Activated CD8-positive, alpha-beta memory T cell treated with anti-CD3 and anti-CD28 coated beads for 1 hour (primary cell): ENCODE measurements around the gene BCAP31.
"Not testable (repeated sequence)": the region's sequence is repeated elsewhere in the genome, so short reads cannot be mapped to it uniquely, and the experiment has no call there.

ENCODE experiments used
- DNase-seq, 2 donors: peaks; one replicate each; pipeline ENCODE4 v3.0.0-alpha.2; 2020; ENCODE audit warnings: low read depth in 1 of 2; ENCODE audit errors: extremely low read depth in 1 of 2

Gene BCAP31

DNA sequence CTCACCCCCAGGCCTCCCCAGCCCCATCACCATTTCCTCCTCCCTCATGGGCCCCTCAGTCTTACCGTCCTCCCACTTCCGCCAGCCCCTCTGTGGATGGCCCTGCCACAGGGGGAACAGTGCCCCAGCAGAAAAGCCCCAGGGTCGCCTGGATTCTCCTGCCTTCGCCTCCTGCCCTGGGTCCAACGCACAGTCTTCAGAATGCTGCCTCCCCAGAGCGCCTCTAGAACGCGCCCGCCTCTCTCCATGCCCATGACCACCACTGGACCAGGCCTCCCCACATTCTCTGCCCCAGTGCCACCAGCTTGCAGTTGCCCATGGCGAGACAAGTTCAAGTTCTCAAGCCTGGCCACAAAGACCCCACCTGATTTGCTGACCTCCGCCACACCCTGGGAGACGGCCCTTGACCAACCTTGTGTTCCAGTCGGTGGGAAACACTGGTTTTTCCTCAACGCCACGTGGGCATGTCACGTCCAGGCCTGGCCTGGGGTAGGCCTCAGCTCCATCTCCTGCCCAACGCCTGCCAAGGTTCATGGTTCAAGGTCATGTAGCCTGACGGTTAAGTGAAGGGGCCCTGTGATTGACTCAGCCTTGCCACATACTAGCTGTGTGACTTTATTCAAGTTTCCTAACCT lies 39.2 kb upstream of the BCAP31 start:
- DNase-seq: no peak

DNA sequence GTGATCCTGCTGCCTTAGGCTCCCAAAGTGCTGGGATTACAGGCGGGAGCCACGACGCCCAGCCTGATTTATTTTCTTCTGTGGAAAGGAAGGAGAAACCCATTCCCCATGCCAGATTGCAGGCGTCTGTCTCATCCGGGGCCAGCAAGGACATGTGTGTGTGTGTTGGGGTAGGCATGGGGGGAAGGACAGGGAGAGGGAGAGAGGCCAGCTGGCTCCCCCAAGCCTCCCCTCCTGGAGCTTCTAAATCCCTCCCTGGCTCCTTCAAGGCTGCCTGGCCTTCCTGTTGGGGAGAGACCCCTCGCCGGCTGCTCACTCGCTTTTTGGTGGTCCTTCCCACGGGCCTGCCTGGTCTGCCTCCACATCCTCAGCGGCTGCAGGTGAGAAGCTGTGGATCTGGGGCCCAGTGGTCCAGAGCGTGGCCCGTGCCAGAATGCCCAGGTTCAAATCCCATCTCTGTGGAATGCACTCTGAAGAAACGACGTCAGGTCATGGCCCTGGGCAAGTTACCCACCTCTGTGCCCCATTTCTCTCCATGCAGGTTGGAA lies 38.5 kb upstream of the BCAP31 start:
- no peak for DNase-seq

DNA sequence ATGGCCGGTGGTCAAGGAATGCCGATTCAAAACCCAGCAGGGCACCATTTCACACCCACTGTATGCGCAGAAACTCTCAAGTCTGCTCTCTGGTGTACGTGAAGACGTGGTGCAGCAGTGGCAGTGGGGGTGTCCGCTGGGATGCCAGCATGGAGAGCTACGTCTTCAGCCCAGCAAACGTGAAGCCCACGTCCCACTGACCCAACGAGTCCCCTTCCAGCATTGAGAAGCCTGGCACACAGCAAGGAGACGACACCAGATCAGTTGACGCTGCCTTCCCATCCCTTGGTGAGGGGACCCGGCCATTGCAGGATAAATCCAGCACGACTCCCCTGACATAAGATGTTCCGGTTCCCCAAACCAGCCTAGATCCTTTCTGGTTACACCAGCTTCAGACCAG lies 37.7 kb upstream of the BCAP31 start:
- DNase-seq: no peak

DNA sequence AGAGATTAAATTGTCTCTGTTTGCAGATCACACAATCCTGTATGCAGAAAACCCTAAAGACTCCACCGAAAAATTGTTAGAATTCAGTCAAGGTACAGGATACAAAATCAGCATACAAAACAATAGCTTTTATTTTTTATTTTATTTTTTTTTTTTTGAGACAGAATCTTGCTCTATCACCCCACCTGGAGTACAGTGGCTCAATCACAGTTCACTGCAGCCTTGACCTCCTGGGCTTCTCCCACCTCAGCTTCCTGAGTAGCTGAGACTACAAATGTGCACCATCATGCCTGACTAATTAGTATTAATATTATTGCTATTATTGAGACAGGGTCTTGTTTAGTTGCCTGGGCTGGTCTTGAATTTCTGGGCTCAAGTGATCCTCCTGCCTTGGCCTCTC lies 30.9 kb upstream of the BCAP31 start:
- no peak for DNase-seq

DNA sequence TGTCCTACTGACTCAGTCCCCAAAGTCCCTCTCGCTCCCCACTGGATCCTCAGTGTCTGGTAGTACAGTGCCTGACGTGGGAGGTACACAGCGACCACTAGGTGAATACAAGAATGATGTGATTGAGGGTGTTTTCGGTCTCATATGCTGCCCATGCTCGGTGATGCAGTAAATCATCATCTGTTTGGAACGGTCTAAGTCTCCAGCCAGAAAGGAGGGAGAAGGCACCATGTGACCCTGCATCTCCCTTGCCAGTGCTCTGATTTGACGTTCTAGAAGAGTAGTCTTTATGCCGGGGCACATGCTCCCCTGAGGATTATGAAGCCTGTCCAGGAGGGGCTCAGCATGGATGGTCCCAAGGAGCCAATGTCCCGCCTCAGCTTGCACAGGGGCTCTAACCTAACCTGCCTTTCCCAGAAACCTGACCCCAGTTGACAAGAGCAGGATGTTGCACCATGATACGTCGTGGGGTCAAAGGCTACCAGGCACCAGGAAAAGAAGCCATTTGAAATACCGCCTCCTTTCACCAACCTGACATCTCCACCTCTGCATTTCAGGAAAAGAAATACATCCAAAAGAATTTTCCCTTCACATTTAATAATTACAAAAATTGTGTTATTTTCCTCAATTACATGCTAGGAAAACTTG lies 26.1 kb upstream of the BCAP31 start:
- no peak for DNase-seq

DNA sequence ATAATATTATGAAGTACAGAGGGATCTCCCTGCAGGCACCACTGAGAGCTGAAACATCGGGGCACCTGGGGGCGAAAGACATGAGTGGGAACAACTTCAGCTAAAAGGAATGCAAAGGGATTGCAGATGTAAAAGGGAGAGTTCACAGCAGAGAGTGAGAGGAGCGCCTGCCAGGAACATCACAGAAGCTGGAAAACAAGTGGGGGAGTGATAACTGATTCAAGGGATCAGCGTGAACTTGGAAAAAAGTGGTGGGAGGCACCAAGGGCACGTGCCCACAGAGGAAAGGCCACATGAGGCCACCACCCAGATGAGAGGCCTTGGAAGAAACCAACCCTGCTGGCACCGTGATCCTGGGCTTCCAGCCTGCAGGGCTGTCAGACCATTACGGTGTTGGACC lies 24.8 kb upstream of the BCAP31 start:
- not testable (repeated sequence) for DNase-seq

DNA sequence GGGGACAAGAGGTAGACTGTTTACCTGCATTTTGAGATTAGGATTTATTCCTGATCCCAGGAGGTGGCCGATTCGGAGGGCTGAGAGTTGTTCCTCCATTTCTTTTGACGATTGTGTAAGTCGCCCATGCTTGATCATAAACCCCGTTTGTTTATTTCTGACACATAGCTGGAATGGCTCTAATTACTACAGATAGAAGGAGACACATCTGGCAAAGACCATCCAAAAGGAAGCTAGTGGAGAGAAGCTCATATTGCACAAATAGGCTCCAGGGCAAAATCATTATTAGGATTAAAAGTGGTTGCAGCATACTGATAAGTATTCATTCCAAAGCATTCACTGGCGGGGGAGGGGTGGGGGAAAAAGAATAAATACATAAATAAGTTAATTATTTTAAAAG lies 22.8 kb upstream of the BCAP31 start:
- DNase-seq: not testable (repeated sequence)

DNA sequence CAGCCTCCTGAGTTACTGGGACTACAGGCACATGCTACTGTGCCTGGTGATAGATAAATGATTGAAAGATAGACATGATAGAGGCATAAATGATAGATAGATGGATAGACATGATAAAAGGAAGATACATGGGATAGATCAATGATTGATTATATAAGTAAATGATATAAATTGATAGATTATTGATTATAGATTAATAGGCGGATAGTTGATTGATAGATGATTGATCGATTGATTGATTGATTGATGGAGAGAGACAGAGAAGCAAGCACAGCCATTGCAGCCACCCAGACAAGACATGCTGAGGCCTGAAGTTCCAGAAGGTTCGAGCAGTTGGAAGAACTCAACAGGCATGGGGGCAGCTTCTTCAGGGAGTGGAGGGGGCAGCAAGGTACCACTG lies 22.2 kb upstream of the BCAP31 start:
- no peak for DNase-seq

DNA sequence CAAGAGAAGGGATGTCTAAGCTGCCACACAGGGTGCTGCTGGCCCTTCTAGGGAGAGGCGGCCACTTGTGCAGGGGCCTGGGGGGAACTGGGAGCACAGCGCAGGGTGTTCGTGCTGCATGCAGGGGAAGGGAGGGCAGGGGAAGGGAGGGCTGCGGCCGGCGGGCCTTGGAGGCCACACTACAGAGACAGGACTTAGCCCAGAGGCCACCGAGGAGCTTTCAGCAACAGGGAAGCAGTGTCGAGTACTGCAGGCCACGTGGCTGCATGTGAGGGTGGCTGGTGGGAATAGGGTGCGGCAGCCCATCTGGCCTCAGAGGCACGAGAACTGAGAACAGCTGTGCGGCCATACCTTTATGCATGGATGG lies 20.9 kb upstream of the BCAP31 start:
- not testable (repeated sequence) for DNase-seq

DNA sequence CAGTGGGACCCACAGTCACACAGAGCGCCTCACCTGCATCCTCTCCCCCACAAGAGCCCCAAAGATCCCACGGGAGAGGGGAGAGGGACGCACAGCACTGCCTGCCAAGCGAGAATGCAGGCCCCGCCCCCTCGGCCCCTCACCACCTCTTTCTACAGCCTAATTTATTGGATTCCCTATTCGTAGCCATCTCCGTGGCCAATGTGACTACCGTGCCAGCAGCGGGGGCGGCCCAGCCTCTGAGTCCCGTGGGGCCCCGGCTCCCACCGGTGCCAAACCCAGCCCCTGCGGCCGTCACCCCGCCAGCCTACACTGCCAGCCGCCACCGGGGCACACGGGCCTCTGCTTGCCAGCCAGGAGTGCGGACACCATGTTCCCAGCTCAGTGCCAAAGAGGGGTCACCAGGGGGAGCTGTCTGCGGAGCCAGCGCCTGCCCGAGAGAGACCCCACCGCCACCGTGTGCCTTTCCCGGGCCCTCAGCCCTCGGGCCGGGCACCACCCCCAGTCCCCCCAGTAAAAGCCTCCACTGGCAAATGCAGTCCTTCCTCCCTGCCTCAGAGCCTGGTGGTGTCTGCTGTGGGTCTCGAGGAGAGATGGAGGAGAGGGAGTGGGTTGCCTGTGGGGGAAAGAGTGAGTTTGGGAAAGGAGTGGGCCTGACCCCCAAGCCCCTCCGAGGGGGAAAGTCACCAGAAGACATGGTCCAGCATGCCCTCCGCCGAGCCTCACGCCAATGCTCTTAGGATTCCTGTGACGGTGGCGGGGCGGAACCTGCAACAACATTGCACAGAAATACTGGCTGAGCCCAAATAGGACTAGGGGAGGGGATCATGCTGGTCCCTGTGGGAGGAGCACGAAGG lies 20.3 kb upstream of the BCAP31 start:
- DNase-seq: no peak

DNA sequence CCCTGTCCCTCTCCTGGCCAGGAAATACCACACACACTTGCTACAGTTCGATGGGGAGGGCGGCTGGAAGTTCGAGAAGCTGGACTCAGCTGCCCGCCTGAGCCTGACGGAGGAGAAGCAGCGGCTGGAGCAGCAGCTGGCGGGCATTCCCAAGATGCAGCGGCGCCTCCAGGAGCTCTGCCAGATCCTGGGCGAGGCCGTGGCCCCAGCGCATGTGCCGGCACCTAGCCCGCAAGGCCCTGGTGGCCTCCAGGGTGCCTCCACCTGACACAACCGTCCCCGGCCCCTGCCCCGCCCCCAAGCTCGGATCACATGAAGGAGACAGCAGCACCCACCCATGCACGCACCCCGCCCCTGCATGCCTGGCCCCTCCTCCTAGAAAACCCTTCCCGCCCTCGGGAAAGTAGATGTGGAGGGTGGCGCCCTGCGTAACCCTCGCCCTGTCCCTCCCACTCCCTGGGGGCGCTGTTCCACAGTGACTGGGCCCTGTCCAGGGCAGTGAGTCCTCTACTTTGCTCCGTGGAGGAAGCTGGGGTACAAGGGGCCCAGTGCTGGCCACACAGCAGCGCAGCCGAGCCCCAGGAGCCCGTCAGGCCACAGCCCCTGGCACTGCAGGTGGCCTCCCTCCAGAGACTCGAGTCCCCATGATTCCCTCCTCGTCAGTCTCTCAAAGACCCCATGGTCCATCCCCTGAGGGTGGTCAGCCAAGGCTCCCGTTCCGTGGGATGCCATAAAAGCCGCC lies 19.5 kb upstream of the BCAP31 start:
- DNase-seq: not testable (repeated sequence)

DNA sequence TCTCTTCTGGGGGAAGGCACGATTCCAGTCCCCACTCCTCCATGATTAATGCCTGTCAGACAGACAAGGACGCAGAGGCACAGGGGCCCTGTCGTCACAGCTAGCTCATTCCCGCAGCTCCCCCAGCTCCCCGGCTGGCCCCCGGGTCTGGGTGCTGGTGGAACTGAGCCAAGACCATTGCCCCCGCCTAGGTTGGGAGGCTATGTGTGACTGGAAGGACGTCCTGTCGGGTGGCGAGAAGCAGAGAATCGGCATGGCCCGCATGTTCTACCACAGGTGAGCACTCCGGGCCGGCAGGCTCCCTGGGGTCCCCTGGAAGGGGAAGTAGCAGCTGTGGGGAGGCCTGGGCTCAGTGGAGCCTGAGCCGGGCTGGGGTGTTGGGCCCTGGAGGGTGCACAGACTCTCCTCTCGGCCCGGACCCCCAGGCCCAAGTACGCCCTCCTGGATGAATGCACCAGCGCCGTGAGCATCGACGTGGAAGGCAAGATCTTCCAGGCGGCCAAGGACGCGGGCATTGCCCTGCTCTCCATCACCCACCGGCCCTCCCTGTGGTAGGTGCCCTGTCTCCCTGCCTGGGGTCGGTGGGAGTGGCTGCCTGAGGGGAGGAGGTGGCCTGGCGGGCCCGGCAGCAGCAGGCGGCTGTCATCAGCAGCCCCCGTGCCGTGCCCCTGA lies 18.7 kb upstream of the BCAP31 start:
- DNase-seq: not testable (repeated sequence)

DNA sequence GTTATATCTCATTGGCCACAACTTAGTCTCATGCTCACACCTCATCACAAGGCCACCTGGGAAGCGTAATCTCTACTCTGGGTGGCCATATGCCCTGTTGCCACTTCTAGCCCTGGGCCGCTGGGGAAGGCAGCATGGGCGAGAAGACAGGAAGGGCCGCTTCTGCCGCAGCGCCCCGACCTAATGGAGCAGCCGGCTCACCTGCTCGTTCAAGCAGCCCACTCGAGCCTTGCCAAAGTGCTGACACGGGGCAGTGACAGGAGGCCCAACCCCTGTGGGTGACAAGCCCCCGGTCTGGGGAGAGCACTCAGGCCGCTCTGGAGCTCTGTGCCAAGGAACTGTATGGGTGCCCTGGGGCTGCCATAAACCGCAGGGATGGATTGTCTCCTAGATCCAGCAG lies 17.9 kb upstream of the BCAP31 start:
- not testable (repeated sequence) for DNase-seq

DNA sequence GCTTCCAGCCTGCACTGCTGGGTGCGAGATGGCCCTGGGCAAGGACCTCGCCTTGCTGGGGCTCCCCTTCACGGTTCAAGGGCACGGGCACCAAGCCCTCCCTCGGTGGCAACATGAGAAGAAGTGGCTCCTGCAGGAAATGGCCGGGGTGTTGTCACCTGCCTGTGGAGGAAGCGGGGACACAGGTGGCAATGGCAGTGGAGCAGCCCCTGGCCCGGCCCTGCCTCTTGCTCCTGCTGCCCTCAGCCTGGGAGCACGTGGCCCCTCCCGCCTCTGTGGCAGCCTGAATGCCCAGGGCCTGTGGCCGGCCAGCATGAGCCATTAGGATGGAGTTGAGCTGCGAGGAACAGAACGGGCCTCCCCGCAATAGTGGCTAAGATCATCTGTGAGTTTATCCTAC lies 17.3 kb upstream of the BCAP31 start:
- no peak for DNase-seq

DNA sequence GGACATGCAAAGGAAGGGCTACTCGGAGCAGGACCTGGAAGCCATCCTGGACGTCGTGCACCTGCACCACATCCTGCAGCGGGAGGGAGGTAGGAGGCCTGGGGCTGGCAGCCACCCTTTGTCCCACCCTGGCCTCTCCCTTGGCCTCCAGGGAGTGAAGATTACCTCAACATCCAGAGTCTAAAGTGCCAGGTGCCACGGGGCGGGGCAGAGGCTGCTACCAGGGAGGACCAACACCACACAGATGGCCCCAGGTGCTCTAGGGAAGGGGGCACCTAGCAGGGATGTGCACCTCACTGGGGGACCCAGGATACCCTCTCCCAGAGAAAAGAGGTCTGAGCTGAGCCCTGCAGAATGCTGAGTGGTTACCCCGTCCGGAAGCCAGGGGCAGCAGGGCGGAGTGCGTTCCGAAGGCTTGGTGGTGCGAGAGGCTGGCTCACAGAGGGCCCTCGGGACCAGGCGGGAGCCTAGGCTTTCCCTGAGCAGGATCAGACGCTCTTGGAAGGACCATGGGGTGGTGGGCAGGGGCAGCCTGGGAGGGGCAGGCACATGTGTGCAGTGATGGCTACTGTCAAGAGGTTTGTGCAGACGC lies 16.5 kb upstream of the BCAP31 start:
- DNase-seq: no peak

DNA sequence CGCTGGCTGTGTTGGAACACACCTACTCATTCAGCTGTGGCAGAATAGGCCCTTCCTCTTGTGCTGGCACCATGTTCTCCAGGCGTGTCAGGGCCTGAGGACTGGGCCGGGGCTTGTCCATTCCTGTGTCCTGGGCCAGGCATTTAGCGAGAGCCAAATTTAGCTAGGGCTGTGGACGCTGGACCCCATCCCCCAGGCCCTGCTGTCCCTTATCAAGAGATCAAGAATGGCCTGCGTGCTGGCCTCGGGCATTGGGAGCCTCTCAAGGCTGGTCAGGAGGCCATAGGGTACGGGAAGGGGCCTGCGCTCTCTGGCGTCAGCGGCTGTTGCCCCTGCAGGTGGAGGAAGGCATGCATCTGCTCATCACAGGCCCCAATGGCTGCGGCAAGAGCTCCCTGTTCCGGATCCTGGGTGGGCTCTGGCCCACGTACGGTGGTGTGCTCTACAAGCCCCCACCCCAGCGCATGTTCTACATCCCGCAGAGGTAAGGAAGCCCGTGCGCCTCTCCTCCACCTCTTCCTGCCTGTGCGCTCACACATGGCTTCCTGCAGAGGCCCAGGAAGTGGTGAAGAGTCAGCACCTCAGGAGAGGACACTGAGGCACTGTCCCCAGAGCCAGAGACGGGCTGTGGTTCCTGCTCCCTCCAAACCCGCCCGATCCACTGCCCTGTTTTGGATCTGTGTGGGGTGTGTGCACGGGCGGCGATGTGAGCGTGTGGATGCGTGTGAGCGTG lies 15.7 kb upstream of the BCAP31 start:
- no peak for DNase-seq

DNA sequence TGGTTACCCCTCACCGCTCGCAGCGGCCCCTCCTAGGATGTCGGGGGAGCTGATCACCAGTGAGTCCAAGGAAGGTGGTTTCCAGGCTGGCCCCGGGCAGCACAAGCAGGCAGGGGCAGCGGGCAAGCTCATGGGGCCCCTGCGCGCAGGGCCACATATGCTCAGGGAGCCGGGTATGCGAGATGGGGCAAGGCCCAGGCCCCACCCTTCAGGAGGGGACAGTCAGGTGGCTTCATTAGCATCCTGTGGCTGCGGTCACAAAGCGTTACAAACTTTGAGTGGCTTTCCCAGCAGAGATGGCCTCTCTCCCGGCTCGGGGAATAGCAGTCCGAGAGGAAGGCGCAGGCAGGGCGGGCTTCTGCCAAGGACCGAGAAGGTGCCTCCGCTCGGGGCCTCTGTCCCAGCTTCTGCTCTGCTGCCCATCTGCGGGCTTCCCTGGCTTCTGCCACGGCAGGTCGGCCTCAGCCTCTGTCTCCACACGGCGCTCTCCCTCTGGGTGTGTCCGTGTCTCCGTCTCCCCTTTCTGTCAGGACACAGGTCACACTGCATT lies 13.9 kb upstream of the BCAP31 start:
- DNase-seq: no peak

DNA sequence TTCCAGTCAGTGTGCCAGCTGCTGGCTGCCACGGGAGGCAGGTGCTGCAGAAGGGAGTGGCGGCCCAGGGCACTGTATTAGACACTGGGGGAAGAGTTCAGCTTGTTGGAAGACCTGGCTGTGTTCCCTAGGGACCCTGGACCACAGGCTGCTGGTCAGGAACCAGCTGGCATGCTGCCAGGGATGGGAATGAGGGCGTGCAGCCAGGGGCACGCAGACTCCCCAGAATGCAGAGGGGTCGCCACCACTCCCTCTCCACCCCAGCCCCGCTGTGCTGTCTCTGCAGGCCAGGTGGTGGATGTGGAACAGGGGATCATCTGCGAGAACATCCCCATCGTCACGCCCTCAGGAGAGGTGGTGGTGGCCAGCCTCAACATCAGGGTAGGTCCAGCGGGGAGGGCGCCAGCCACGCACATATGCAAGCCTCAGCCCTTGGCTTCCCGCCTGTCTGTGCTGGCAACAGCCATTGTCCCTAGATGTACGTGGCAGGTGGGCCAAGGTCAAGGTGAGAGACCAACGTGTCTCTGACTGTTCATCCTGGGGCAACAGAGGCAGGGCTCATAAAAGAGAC lies 12.8 kb upstream of the BCAP31 start:
- DNase-seq: no peak
